Activated CD8-positive, alpha-beta T cell treated with anti-CD3 and anti-CD28 coated beads for 36 hours (primary cell): ENCODE measurements around the gene PRKACA. TPM values are rescaled to one million over a fixed set of nuclear protein-coding genes. Genes with fewer than 3 reads are reported as not detected.

Experiments
- ATAC-seq: fragments of 200-7000 bp; cut with Tn5 transposase; one replicate; pipeline ENCODE4 v1.10.0; 2021; ENCODE audit warnings: mild to moderate bottlenecking, moderate library complexity
- CTCF ChIA-PET: fragments of 350-600 bp; sonication (Branson Sonifier 250); formaldehyde crosslinking; loops from one replicate; lab custom pipeline; 2021; ENCODE audit warnings: antibody characterized with exemption; lab: Charles Lee
- POLR2A ChIA-PET: fragments of 350-600 bp; sonication (Branson Sonifier 250); formaldehyde crosslinking; loops from one replicate; lab custom pipeline; 2021; ENCODE audit warnings: antibody characterized with exemption; lab: Charles Lee
- DNase-seq: peaks from one replicate; pipeline ENCODE4 v3.0.0-alpha.2; 2020
- H3K27ac Mint-ChIP-seq: one replicate; pipeline ENCODE4 v1.8.0; 2021; ENCODE audit warnings: mild to moderate bottlenecking, mixed read lengths
- H3K27me3 Mint-ChIP-seq: one replicate; pipeline ENCODE4 v1.8.0; 2021; ENCODE audit warnings: mixed read lengths
- H3K36me3 Mint-ChIP-seq: one replicate; pipeline ENCODE4 v1.8.0; 2021; ENCODE audit warnings: low read depth, mixed read lengths
- H3K4me1 Mint-ChIP-seq: one replicate; pipeline ENCODE4 v1.8.0; 2021; ENCODE audit warnings: low read depth, mixed read lengths
- H3K4me3 Mint-ChIP-seq: one replicate; pipeline ENCODE4 v1.8.0; 2021; ENCODE audit warnings: mild to moderate bottlenecking, moderate library complexity, mixed read lengths
- H3K9me3 Mint-ChIP-seq: one replicate; pipeline ENCODE4 v1.8.0; 2021; ENCODE audit warnings: mixed read lengths
- intact Hi-C: fragments of 100-400 bp; cut with micrococcal nuclease; formaldehyde crosslinking; loops from one replicate; pipeline ENCODE4 v1.10.0; 2022
- total RNA-seq, 2 experiments: library from RNA; stranded (reverse); gene quantifications; one replicate each; pipeline ENCODE4 v1.2.3, GENCODE V29; 2021
- TF ChIP-seq, protein P1 (sequence below): fragments of 200-600 bp; IDR thresholded peaks from one replicate; pipeline ENCODE4 v1.8.0; 2022; ENCODE audit warnings: antibody characterized with exemption, mild to moderate bottlenecking

The PRKACA gene
- total RNA-seq, 2 experiments from 2014 or later = 61.0 to 61.5 TPM

GRCh38 chr19:14164082-14164481, 46.5 kb upstream of the PRKACA start:
- CTCF ChIA-PET = no interaction called here

DNA sequence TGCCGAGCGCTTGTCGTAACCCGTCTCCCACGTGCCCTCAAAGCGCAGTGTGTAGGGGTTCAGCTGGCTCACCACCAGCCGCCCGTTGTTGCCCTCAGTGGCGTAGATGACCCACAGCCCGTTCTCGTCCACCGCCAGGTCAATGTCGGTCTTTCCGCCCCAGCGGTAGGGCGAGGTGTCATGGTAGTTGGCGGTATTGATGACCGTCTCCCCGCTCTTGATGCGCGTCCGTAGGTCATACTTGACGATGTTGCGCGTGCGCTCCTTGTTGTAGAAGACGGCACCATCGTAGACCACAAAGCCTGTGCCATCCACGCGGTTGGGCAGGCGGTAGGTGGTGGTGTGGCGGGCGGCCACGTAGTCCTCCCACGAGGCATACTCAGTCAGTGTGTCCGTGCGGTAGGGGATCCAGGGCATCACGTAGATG, 45.3 kb upstream of the PRKACA start:
- ATAC-seq (no peak), DNase-seq (no peak)
- H3K9me3 Mint-ChIP-seq = no peaks in the 10 kb centered on the region
- intact Hi-C loops = no loop called here
- H3K4me3 Mint-ChIP-seq = no peak overlapping the region
- H3K27me3 Mint-ChIP-seq = no peaks in the 10 kb centered on the region
- ChIA-PET CTCF (no interaction called here), POLR2A (no interaction called here)
- peaks cover 2% of the 10 kb centered on the region for H3K36me3 Mint-ChIP-seq
- H3K4me1 Mint-ChIP-seq = peaks cover 18% of the 10 kb centered on the region
- TF ChIP-seq, protein P1, sequence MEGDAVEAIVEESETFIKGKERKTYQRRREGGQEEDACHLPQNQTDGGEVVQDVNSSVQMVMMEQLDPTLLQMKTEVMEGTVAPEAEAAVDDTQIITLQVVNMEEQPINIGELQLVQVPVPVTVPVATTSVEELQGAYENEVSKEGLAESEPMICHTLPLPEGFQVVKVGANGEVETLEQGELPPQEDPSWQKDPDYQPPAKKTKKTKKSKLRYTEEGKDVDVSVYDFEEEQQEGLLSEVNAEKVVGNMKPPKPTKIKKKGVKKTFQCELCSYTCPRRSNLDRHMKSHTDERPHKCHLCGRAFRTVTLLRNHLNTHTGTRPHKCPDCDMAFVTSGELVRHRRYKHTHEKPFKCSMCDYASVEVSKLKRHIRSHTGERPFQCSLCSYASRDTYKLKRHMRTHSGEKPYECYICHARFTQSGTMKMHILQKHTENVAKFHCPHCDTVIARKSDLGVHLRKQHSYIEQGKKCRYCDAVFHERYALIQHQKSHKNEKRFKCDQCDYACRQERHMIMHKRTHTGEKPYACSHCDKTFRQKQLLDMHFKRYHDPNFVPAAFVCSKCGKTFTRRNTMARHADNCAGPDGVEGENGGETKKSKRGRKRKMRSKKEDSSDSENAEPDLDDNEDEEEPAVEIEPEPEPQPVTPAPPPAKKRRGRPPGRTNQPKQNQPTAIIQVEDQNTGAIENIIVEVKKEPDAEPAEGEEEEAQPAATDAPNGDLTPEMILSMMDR = no peak
- no peak overlapping the region for H3K27ac Mint-ChIP-seq

More at GRCh38 chr19:14164082-14164481, 46.5 kb upstream of the PRKACA start:
- Mint-ChIP-seq H3K4me1 (peaks cover 18% of the 10 kb centered on the region), H3K4me3 (no peak overlapping the region), H3K9me3 (no peaks in the 10 kb centered on the region), H3K27ac (no peak overlapping the region), H3K36me3 (peaks cover 2% of the 10 kb centered on the region), H3K27me3 (no peaks in the 10 kb centered on the region)
- POLR2A ChIA-PET = no interaction called here
- ATAC-seq (no peak), DNase-seq (no peak)
- intact Hi-C loops = no loop called here
- TF ChIP-seq, protein P1 = no peak

DNA sequence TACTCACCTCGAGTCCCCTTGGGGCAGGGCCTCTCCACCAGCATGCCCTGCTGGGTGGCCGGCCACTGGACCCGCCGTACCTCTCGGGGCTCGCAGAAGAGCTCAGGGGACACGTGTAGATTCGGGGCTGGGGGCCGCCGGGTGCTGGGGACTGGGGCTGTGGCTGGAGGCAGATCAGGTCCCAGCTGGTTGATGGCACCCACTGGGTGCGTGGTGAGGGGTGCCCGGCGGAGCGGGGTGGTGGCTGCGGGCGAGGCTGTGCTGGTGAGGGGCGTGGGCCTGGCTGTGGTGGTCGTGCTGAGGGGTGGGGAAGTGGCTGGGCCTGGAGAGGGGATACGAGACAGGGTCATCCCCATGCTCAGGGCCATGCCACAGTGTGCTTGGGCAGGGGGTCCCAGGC, 43.7 kb upstream of the PRKACA start:
- DNase-seq (no peak), ATAC-seq (no peak)
- TF ChIP-seq, protein P1 = no peak
- peaks cover 6% of the 10 kb centered on the region for H3K4me1 Mint-ChIP-seq
- intact Hi-C loops = no loop called here
- CTCF ChIA-PET = no interaction called here
- POLR2A ChIA-PET = interaction anchor here (1.2 kb wide), 1 partner anchor 11 kb away, joined by 4 read pairs; no protein-coding TSS in a partner anchor
- no peak overlapping the region for H3K4me3 Mint-ChIP-seq
- H3K27me3 Mint-ChIP-seq = no peaks in the 10 kb centered on the region
- peaks cover 3% of the 10 kb centered on the region for H3K36me3 Mint-ChIP-seq
- H3K27ac Mint-ChIP-seq = no peak overlapping the region
- no peaks in the 10 kb centered on the region for H3K9me3 Mint-ChIP-seq

DNA sequence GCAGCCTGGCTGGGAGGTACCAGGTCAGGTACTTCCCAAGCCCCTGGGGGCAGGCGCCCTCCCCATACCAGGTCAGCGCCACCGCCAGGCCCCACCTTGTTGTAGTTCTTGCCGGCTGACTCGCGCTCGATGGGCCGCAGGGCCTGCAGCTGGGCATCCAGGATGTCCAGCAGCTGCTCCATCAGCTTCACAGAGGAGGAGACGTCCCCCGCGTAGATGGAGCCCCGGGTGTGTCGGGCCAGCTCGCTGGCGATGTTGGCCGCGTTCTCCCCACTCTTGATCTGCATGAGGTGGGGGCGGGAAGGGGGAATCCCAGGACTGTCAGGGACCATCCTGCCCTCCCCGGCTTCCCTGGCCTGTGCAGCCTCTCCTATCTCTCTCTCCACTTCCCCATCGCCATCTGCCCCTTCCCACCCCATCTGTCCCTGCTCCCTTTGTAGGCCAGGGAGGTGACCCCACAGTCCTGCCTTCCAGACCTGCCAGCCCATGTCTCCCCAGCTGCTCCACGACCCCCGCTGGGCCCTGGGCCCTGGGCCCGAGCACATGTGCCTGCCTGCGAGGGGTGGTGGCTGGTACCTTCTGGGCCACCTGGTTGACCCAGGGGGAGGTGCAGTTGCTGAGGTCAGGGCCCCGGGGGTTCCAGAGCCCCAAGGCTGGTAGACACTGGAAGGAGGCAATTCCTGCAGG, 42.6 kb upstream of the PRKACA start:
- ChIA-PET CTCF (no interaction called here), POLR2A (interaction anchor here (1.2 kb wide), 2 partner anchors 10 to 23 kb away, joined by 3 to 4 read pairs; no protein-coding TSS in a partner anchor)
- H3K27ac Mint-ChIP-seq = no peak overlapping the region

DNA sequence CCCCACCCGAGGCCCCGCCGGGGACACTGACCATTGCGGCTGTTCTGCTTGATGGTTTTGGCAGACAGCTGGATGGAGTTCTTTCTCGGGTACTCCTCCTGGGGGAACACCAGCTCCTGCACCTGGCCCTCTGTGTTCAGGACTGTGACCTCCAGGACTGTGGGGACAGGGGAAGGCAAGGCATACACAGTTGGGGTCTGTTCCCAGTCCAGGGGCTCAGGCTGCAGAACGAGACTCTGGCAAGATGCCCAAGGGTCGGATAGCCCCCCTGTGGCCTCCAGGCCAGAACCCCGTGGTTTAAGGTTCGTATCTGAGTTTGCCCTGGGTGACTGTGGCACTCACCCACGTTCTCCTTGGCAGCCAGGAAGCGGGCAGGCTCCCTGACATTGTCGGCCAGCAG, 41.5 kb upstream of the PRKACA start:
- Mint-ChIP-seq H3K4me1 (no peaks in the 10 kb centered on the region), H3K9me3 (no peaks in the 10 kb centered on the region), H3K36me3 (peaks cover 3% of the 10 kb centered on the region), H3K4me3 (no peak overlapping the region), H3K27ac (no peak overlapping the region), H3K27me3 (no peaks in the 10 kb centered on the region)
- intact Hi-C loops = no loop called here
- POLR2A ChIA-PET = interaction anchor here (1.1 kb wide), 1 partner anchor 9 kb away, joined by 5 read pairs; no protein-coding TSS in a partner anchor
- no peak for ATAC-seq
- CTCF ChIA-PET = interaction anchor here (1.3 kb wide), 1 partner anchor 22 kb away, joined by 6 read pairs; the partner anchor contains the start of gene ASF1B
- no peak for DNase-seq
- TF ChIP-seq, protein P1 = no peak

More for the DNA sequence above, 42.6 kb upstream of the PRKACA start:
- DNase-seq (no peak), ATAC-seq (no peak)
- no peaks in the 10 kb centered on the region for H3K27me3 Mint-ChIP-seq
- H3K4me1 Mint-ChIP-seq = no peaks in the 10 kb centered on the region
- TF ChIP-seq, protein P1 = no peak
- H3K36me3 Mint-ChIP-seq = peaks cover 3% of the 10 kb centered on the region
- intact Hi-C loops = no loop called here
- no peak overlapping the region for H3K4me3 Mint-ChIP-seq
- H3K9me3 Mint-ChIP-seq = no peaks in the 10 kb centered on the region
